HEK293 (cell line): ENCODE data around the gene ATP5F1D.

Experiments
- CTCF ChIA-PET: fragments of 350-600 bp; formaldehyde crosslinking; extraction: SDS; loops from one replicate; lab custom pipeline; 2021; ENCODE audit warnings: antibody characterized with exemption; lab: Yijun Ruan, JAX
- POLR2A ChIA-PET: fragments of 300-600 bp; formaldehyde crosslinking; extraction: SDS; loops from one replicate; lab custom pipeline; 2020; ENCODE audit warnings: antibody characterized with exemption, inconsistent platforms; lab: Yijun Ruan, JAX
- H3K27ac ChIP-seq: fragments of 200-500 bp; sonication (Bioruptor generic); 2 replicates; pipeline ENCODE4 v1.5.1; 2014; ENCODE audit warnings: low read depth, low read length, control low read depth, inconsistent platforms; ENCODE audit errors: extremely low read depth
- H3K36me3 ChIP-seq, 2 experiments: fragments of 200-500 bp in 1 of 2; sonication (Bioruptor generic) in 1 of 2; 1 replicate in 1 of 2; 2 replicates in 1 of 2; pipeline ENCODE4 v1.5.1; 2014 to 2017; ENCODE audit warnings: inconsistent platforms in 2 of 2, low read length in 2 of 2; ENCODE audit not compliant: control insufficient read depth in 2 of 2, insufficient read depth in 1 of 2
- H3K4me1 ChIP-seq: fragments of 200-500 bp; sonication (Bioruptor generic); 2 replicates; pipeline ENCODE4 v1.5.1; 2014; ENCODE audit warnings: mild to moderate bottlenecking, low read length, inconsistent platforms; ENCODE audit not compliant: control insufficient read depth, insufficient read depth
- H3K4me3 ChIP-seq: 2 replicates; pipeline ENCODE4 v1.5.1; 2011; ENCODE audit warnings: low read depth, mild to moderate bottlenecking, control low read depth, low read length, moderate library complexity
- H3K9me3 ChIP-seq: fragments of 200-500 bp; sonication (Bioruptor generic); 2 replicates; pipeline ENCODE4 v1.5.1; 2014; ENCODE audit warnings: low read depth, low read length, inconsistent platforms; ENCODE audit not compliant: control insufficient read depth, insufficient read depth
- BCL11A ChIP-seq: fragments of 450-650 bp; formaldehyde crosslinking; IDR thresholded peaks from 2 replicates; pipeline ENCODE4 v1.5.1; 2016; ENCODE audit warnings: low read depth, missing biosample characterization, missing genetic modification characterization
- BCL11B ChIP-seq: fragments of 450-650 bp; formaldehyde crosslinking; IDR thresholded peaks from 2 replicates; pipeline ENCODE4 v1.5.1; 2016; ENCODE audit warnings: low read depth, missing biosample characterization, missing genetic modification characterization
- EGR2 ChIP-seq: fragments of 450-650 bp; formaldehyde crosslinking; IDR thresholded peaks from 2 replicates; pipeline ENCODE4 v1.5.1; 2016; ENCODE audit warnings: low read depth, missing biosample characterization, missing genetic modification characterization
- GLIS1 ChIP-seq: fragments of 450-650 bp; formaldehyde crosslinking; IDR thresholded peaks from 2 replicates; pipeline ENCODE4 v1.5.1; 2016; ENCODE audit warnings: missing biosample characterization, missing genetic modification characterization
- GLIS2 ChIP-seq: fragments of 450-650 bp; formaldehyde crosslinking; IDR thresholded peaks from 2 replicates; pipeline ENCODE4 v1.5.1; 2016; ENCODE audit warnings: missing biosample characterization, missing genetic modification characterization
- KLF16 ChIP-seq: fragments of 450-650 bp; formaldehyde crosslinking; IDR thresholded peaks from 2 replicates; pipeline ENCODE4 v1.5.1; 2017; ENCODE audit warnings: missing biosample characterization, missing genetic modification characterization
- KLF8 ChIP-seq: fragments of 450-650 bp; formaldehyde crosslinking; IDR thresholded peaks from 2 replicates; pipeline ENCODE4 v1.5.1; 2016; ENCODE audit warnings: missing biosample characterization, missing genetic modification characterization
- MEIS1 ChIP-seq: sonication (generic); formaldehyde crosslinking; IDR thresholded peaks from 2 replicates; pipeline ENCODE4 v1.8.1; 2022; ENCODE audit warnings: missing genetic modification reagents, mild to moderate bottlenecking, borderline replicate concordance
- OVOL3 ChIP-seq: fragments of 450-650 bp; formaldehyde crosslinking; IDR thresholded peaks from 2 replicates; pipeline ENCODE4 v1.5.1; 2016; ENCODE audit warnings: missing biosample characterization, missing genetic modification characterization
- SP2 ChIP-seq: fragments of 450-650 bp; formaldehyde crosslinking; IDR thresholded peaks from 2 replicates; pipeline ENCODE4 v1.5.1; 2016; ENCODE audit warnings: missing biosample characterization, missing genetic modification characterization
- SP3 ChIP-seq: fragments of 450-650 bp; formaldehyde crosslinking; IDR thresholded peaks from 2 replicates; pipeline ENCODE4 v1.5.1; 2016; ENCODE audit warnings: missing biosample characterization, missing genetic modification characterization
- YY2 ChIP-seq: fragments of 450-650 bp; formaldehyde crosslinking; IDR thresholded peaks from 2 replicates; pipeline ENCODE4 v1.5.1; 2016; ENCODE audit warnings: missing biosample characterization, missing genetic modification characterization
- ZEB2 ChIP-seq: fragments of 450-650 bp; formaldehyde crosslinking; IDR thresholded peaks from 2 replicates; pipeline ENCODE4 v1.5.1; 2016; ENCODE audit warnings: missing biosample characterization, missing genetic modification characterization
- ZFHX2 ChIP-seq: fragments of 450-650 bp; formaldehyde crosslinking; conservative IDR thresholded peaks from 2 replicates; pipeline ENCODE4 v1.5.1; 2016; ENCODE audit warnings: missing biosample characterization, missing genetic modification characterization
- ZFP69B ChIP-seq: fragments of 450-650 bp; formaldehyde crosslinking; IDR thresholded peaks from 2 replicates; pipeline ENCODE4 v1.5.1; 2016; ENCODE audit warnings: missing biosample characterization, missing genetic modification characterization
- ZNF221 ChIP-seq: fragments of 450-650 bp; formaldehyde crosslinking; IDR thresholded peaks from 2 replicates; pipeline ENCODE4 v1.5.1; 2017; ENCODE audit warnings: missing biosample characterization, missing genetic modification characterization, borderline replicate concordance
- ZNF341 ChIP-seq: fragments of 450-650 bp; formaldehyde crosslinking; IDR thresholded peaks from 2 replicates; pipeline ENCODE4; 2016; ENCODE audit warnings: low read depth, missing biosample characterization, missing genetic modification characterization
- ZNF398 ChIP-seq: fragments of 450-650 bp; formaldehyde crosslinking; IDR thresholded peaks from 2 replicates; pipeline ENCODE4 v1.5.1; 2017; ENCODE audit warnings: missing biosample characterization, missing genetic modification characterization
- ZNF488 ChIP-seq: fragments of 450-650 bp; formaldehyde crosslinking; IDR thresholded peaks from 2 replicates; pipeline ENCODE4 v1.5.1; 2016; ENCODE audit warnings: missing biosample characterization, missing genetic modification characterization
- ZNF658 ChIP-seq: fragments of 450-650 bp; formaldehyde crosslinking; IDR thresholded peaks from 2 replicates; pipeline ENCODE4; 2016; ENCODE audit warnings: missing biosample characterization, missing genetic modification characterization
- ZNF701 ChIP-seq: fragments of 450-650 bp; formaldehyde crosslinking; IDR thresholded peaks from 2 replicates; pipeline ENCODE4 v1.5.1; 2016; ENCODE audit warnings: missing biosample characterization, missing genetic modification characterization
- ZNF785 ChIP-seq: fragments of 450-650 bp; formaldehyde crosslinking; IDR thresholded peaks from 2 replicates; pipeline ENCODE4 v1.5.1; 2016; ENCODE audit warnings: missing biosample characterization, missing genetic modification characterization
- ZNF843 ChIP-seq: fragments of 450-650 bp; formaldehyde crosslinking; IDR thresholded peaks from 2 replicates; pipeline ENCODE4 v1.5.1; 2016; ENCODE audit warnings: missing biosample characterization, missing genetic modification characterization
- TF ChIP-seq, protein P1 (sequence below): fragments of 450-650 bp; formaldehyde crosslinking; IDR thresholded peaks from 2 replicates; pipeline ENCODE4 v1.5.1; 2016; ENCODE audit warnings: missing biosample characterization, missing genetic modification characterization
- TF ChIP-seq, protein P2 (sequence below): fragments of 450-650 bp; formaldehyde crosslinking; IDR thresholded peaks from 2 replicates; pipeline ENCODE4 v1.5.1; 2016; ENCODE audit warnings: missing biosample characterization, missing genetic modification characterization
- TF ChIP-seq, protein P3 (sequence below): fragments of 450-650 bp; formaldehyde crosslinking; IDR thresholded peaks from 2 replicates; pipeline ENCODE4 v1.5.1; 2016; ENCODE audit warnings: missing biosample characterization, missing genetic modification characterization
- TF ChIP-seq, protein P4 (sequence below): fragments of 450-650 bp; formaldehyde crosslinking; IDR thresholded peaks from 2 replicates; pipeline ENCODE4 v1.5.1; 2017; ENCODE audit warnings: missing biosample characterization, missing genetic modification characterization

Gene ATP5F1D

GRCh38 chr19:1249990-1250436 lies 8.5 kb downstream of the ATP5F1D start (continued):
- TF ChIP-seq BCL11A (tag by site-specific recombination) (no peak), GLIS1 (tag by site-specific recombination) (peak; percentile 18; the same call in 1 of the 2 replicates), ZNF221 (no peak)

DNA sequence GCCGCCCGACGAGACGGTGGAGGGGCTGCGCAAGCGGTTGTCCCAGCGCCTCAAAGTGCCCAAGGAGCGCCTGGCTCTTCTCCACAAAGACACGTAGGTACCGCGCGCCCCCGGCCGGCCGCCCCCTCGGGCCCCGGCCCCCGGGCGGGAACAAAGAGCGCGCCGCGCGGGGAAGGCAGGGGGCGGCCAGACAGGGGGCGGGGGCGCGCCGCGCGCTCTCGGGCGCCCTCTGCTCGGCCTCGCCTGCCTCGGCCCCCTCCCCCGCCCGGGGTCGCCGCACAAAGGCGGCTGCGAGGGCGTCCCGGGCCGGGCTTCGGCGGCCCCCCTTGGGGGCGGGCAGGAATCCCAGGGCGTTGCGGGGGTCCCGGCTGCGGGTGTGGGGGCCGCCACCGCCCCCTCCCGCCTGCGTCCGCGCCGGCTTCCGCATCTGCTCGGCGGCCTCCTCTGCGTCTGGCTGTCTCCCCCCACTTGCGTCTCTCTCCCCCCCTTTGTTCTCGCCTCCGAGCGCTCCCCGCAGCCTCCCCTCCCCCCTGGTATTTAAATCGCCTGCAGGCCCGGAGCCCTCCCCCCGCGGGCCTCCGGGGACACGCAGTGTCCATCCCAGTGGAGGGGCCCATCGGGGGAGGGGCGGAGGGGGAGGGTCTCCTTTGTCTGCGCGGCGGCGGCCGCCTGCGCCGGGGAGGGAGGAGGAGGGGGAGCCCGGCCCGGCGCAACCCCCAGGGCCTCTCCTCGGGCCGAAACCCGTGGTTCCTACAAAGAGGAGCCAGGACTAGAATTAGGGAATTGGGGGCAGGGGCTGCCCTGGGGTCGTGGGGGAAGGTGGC lies 9.1 kb downstream of the ATP5F1D start:
- H3K9me3 ChIP-seq, result no peaks in the 10 kb centered on the region
- CTCF ChIA-PET, result interaction anchor here (1.0 kb wide), 1 partner anchor 16 kb away, joined by 3 read pairs; no protein-coding TSS in a partner anchor
- peak overlapping the region; percentile 92 for H3K4me3 ChIP-seq
- POLR2A ChIA-PET, result interaction anchor here (0.6 to 10.8 kb wide), 4 partner anchors 15 to 19 kb away, joined by 3 to 407 read pairs (median 5); partner anchors contain the start of gene CIRBP
- H3K4me1 ChIP-seq, result peaks cover 4% of the 10 kb centered on the region
- H3K27ac ChIP-seq, result peak overlapping the region; percentile 100
- peaks cover 5 to 33% of the 10 kb centered on the region in 2 experiments; a peak in 2 of 3 replicates for H3K36me3 ChIP-seq
- TF ChIP-seq BCL11B (tag by site-specific recombination) (peak; percentile 76), SP2 (tag by site-specific recombination) (peak; percentile 37; the same call in 1 of the 2 replicates), ZNF398 (tag by site-specific recombination) (peak; percentile 98), ZNF843 (tag by site-specific recombination) (0 out of 2 replicates have a peak, but pooled peaks have one; percentile 24), KLF16 (tag by site-specific recombination) (peak; percentile 27; the same call in 1 of the 2 replicates), ZNF701 (tag by site-specific recombination) (peak; percentile 68; the same call in 1 of the 2 replicates), ZFP69B (tag by site-specific recombination) (peak; percentile 49; the same call in 1 of the 2 replicates), ZNF785 (tag by site-specific recombination) (no peak), MEIS1 (CRISPR knock-in tag) (no peak; the same call in 1 of the 2 replicates), EGR2 (peak; percentile 74), ZNF221 (no peak), ZFHX2 (peak; percentile 87), GLIS2 (tag by site-specific recombination) (peak; percentile 49), YY2 (tag by site-specific recombination) (no peak), ZNF658 (no peak), ZEB2 (tag by site-specific recombination) (peak; percentile 57; the same call in 1 of the 2 replicates), ZNF488 (tag by site-specific recombination) (peak; percentile 22; the same call in 1 of the 2 replicates), OVOL3 (tag by site-specific recombination) (no peak), GLIS1 (tag by site-specific recombination) (peak; percentile 94), SP3 (tag by site-specific recombination) (peak; percentile 66), KLF8 (tag by site-specific recombination) (peak; percentile 43; the same call in 1 of the 2 replicates), ZNF341 (peak; percentile 4; the same call in 1 of the 2 replicates)
- TF ChIP-seq, protein P1, sequence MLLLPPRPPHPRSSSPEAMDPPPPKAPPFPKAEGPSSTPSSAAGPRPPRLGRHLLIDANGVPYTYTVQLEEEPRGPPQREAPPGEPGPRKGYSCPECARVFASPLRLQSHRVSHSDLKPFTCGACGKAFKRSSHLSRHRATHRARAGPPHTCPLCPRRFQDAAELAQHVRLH, result no peak
- TF ChIP-seq, protein P2, sequence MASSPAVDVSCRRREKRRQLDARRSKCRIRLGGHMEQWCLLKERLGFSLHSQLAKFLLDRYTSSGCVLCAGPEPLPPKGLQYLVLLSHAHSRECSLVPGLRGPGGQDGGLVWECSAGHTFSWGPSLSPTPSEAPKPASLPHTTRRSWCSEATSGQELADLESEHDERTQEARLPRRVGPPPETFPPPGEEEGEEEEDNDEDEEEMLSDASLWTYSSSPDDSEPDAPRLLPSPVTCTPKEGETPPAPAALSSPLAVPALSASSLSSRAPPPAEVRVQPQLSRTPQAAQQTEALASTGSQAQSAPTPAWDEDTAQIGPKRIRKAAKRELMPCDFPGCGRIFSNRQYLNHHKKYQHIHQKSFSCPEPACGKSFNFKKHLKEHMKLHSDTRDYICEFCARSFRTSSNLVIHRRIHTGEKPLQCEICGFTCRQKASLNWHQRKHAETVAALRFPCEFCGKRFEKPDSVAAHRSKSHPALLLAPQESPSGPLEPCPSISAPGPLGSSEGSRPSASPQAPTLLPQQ (tag by site-specific recombination), result peak; percentile 71
- TF ChIP-seq, protein P3, sequence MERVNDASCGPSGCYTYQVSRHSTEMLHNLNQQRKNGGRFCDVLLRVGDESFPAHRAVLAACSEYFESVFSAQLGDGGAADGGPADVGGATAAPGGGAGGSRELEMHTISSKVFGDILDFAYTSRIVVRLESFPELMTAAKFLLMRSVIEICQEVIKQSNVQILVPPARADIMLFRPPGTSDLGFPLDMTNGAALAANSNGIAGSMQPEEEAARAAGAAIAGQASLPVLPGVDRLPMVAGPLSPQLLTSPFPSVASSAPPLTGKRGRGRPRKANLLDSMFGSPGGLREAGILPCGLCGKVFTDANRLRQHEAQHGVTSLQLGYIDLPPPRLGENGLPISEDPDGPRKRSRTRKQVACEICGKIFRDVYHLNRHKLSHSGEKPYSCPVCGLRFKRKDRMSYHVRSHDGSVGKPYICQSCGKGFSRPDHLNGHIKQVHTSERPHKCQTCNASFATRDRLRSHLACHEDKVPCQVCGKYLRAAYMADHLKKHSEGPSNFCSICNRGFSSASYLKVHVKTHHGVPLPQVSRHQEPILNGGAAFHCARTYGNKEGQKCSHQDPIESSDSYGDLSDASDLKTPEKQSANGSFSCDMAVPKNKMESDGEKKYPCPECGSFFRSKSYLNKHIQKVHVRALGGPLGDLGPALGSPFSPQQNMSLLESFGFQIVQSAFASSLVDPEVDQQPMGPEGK (tag by site-specific recombination), result peak; percentile 6; the same call in 1 of the 2 replicates
- TF ChIP-seq, protein P4, sequence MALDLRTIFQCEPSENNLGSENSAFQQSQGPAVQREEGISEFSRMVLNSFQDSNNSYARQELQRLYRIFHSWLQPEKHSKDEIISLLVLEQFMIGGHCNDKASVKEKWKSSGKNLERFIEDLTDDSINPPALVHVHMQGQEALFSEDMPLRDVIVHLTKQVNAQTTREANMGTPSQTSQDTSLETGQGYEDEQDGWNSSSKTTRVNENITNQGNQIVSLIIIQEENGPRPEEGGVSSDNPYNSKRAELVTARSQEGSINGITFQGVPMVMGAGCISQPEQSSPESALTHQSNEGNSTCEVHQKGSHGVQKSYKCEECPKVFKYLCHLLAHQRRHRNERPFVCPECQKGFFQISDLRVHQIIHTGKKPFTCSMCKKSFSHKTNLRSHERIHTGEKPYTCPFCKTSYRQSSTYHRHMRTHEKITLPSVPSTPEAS (tag by site-specific recombination), result no peak
